Vagina (tissue), 2 donors: ENCODE data around the gene CACNA1C. TPM values are rescaled to one million over a fixed set of nuclear protein-coding genes. Genes with fewer than 3 reads are reported as not detected.

Source experiments
- DNase-seq, 2 donors: peaks; one replicate each; pipeline ENCODE4 v3.0.0-alpha.2; 2017; ENCODE audit errors: extremely low spot score in 2 of 2
- H3K27ac ChIP-seq: fragments of 200-600 bp; sonication (generic); one replicate; pipeline ENCODE4 v1.5.1; 2019
- H3K27me3 ChIP-seq: fragments of 200-600 bp; sonication (generic); one replicate; pipeline ENCODE4 v1.5.1; 2019
- H3K36me3 ChIP-seq, 2 donors: fragments of 200-600 bp; sonication (generic); one replicate each; pipeline ENCODE4 v1.5.1; 2017 to 2019
- H3K4me1 ChIP-seq: fragments of 200-600 bp; sonication (generic); one replicate; pipeline ENCODE4 v1.5.1; 2019
- H3K4me3 ChIP-seq, 2 donors: fragments of 200-600 bp; sonication (generic); 1 replicate in 1 of 2; 2 replicates in 1 of 2; pipeline ENCODE4 v1.5.1; 2016 to 2019
- H3K9me3 ChIP-seq: fragments of 200-600 bp; sonication (generic); one replicate; pipeline ENCODE4 v1.5.1; 2019
- POLR2A ChIP-seq, 2 donors: fragments of 450-650 bp; IDR thresholded peaks; one replicate each; pipeline ENCODE4 v1.6.1; 2017; ENCODE audit warnings: antibody characterized with exemption in 2 of 2, mild to moderate bottlenecking in 2 of 2, moderate library complexity in 2 of 2
- POLR2AphosphoS5 ChIP-seq, 2 donors: sonication (generic); formaldehyde crosslinking; IDR thresholded peaks; one replicate each; pipeline ENCODE4 v1.9.0; 2017; ENCODE audit warnings: antibody characterized with exemption in 2 of 2, mild to moderate bottlenecking in 2 of 2, low read depth in 1 of 2; ENCODE audit not compliant: insufficient read depth in 1 of 2
- intact Hi-C: fragments of 100-400 bp; cut with DNase I; formaldehyde crosslinking; loops from one replicate; pipeline ENCODE4 v1.15.1; 2023
- total RNA-seq: library from RNA; depleted of rRNA; stranded (reverse); fragments of >200 nt; gene quantifications from one replicate; pipeline ENCODE4 v1.2.3, GENCODE V29; 2016
- TF ChIP-seq, protein P1 (sequence below), 3 experiments: fragments of 450-650 bp in 2 of 3; fragments of 200-600 bp in 1 of 3; sonication (generic) in 1 of 3; IDR thresholded peaks; one replicate each; pipeline ENCODE4 v1.5.1; 2017 to 2019; ENCODE audit warnings: antibody characterized with exemption in 3 of 3, mild to moderate bottlenecking in 2 of 3, moderate library complexity in 2 of 3

CACNA1C gene
- total RNA-seq, 1 donor from 2014 or later: 9.8 TPM

DNA sequence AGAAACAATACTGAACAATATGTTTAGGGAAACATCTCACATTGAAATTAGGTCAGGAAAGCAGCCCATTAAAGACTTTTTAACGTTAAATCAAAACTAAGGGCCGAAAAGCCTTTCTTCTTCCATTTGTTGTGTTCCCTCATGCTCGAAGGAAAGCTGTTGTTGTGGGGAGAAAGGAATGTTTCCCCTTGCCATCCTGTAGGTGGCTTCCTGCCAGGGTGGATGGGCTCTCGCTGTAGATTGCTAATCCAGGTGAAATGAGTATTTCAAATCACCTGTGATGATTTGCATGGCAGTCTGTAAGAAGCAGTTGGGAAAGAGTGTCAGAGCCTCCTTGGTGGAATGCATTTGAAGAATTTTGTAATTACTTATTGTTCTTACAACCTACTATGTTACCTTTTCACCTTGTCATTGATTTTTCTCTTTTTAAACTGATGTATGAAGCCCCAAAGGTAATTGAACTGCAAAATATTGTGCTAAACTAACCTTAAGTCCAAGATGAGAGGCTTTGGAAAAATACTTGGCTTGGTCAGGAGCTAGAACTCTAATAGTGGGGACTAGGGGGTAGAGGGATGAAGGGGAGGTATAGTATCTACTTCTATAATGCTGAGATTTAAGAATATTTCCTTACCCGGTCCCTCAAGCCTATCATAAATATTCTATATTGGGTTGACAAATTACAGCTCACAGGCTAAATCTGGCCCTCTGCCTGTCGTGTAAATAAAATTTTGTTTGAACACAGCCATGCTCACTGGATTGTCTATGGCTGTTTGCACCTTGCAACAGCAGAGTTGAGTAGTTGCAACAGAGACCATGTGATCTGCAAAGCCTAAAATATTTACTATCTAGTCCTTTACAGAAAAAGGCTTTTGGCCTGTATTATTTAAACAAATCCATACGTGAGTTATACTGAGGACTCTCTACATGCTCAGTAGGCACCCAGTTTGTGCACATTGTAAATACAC, 40.9 kb upstream of the CACNA1C start:
- DNase-seq: no peak
- no peak overlapping the region for H3K27ac ChIP-seq
- peaks cover 11% of the 10 kb centered on the region for H3K4me1 ChIP-seq
- no peak overlapping the region for H3K4me3 ChIP-seq
- TF ChIP-seq, protein P1, sequence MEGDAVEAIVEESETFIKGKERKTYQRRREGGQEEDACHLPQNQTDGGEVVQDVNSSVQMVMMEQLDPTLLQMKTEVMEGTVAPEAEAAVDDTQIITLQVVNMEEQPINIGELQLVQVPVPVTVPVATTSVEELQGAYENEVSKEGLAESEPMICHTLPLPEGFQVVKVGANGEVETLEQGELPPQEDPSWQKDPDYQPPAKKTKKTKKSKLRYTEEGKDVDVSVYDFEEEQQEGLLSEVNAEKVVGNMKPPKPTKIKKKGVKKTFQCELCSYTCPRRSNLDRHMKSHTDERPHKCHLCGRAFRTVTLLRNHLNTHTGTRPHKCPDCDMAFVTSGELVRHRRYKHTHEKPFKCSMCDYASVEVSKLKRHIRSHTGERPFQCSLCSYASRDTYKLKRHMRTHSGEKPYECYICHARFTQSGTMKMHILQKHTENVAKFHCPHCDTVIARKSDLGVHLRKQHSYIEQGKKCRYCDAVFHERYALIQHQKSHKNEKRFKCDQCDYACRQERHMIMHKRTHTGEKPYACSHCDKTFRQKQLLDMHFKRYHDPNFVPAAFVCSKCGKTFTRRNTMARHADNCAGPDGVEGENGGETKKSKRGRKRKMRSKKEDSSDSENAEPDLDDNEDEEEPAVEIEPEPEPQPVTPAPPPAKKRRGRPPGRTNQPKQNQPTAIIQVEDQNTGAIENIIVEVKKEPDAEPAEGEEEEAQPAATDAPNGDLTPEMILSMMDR (IDR thresholded peaks at IDR 0.05): no peak
- TF ChIP-seq POLR2A (IDR thresholded peaks at IDR 0.05) (no peak), POLR2AphosphoS5 (IDR thresholded peaks at IDR 0.05; ENCODE audit: insufficient read depth in 1 of 2, low read depth in 1 of 2) (no peak)
- no peaks in the 10 kb centered on the region for H3K36me3 ChIP-seq
- intact Hi-C loops: no loop called here
- no peaks in the 10 kb centered on the region for H3K9me3 ChIP-seq
- H3K27me3 ChIP-seq: no peaks in the 10 kb centered on the region

GRCh38 chr12:2013086-2013485, 39.7 kb upstream of the CACNA1C start:
- TF ChIP-seq, protein P1 (IDR thresholded peaks at IDR 0.05): no peak
- TF ChIP-seq POLR2AphosphoS5 (IDR thresholded peaks at IDR 0.05; ENCODE audit: insufficient read depth in 1 of 2, low read depth in 1 of 2) (no peak), POLR2A (IDR thresholded peaks at IDR 0.05) (no peak)
- H3K4me1 ChIP-seq: peaks cover 16% of the 10 kb centered on the region
- intact Hi-C loops: no loop called here

DNA sequence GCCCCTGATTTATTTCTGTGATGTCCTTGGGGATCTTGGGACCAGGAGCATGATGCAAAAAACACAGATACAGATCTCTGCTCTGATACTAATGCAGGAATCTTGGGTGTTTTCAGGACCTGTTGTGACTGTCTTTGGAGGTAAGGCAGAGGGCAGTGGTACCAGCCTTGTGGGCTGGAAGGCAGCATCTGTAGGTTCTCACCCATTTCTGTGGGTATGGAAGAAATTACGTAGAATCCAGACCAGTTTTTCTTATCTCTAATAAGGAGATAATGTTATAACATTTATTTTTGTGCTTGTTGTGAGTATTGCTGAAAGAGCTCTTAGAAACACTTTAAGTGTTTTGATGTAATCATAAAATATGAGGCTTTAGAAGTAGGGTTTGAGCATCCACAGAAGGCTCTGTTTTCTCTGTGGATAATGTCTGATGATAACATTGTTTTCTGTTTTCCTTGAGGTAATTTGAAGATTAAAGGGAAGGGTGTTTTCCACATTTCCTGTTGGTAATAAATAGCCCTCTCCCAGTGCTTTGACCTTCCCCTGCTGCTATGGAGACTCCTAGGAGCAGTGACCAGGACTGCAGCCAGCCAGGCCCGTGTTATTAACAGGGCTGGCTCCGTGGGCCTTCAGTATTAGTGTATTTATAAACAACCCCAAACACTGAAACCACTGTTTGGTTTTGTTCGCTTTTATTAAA, 39.1 kb upstream of the CACNA1C start:
- Histone ChIP-seq H3K36me3 (no peaks in the 10 kb centered on the region), H3K27ac (peak overlapping the region; percentile 18), H3K27me3 (no peaks in the 10 kb centered on the region), H3K4me1 (peaks cover 18% of the 10 kb centered on the region), H3K4me3 (no peak overlapping the region), H3K9me3 (no peaks in the 10 kb centered on the region)
- DNase-seq: no peak
- intact Hi-C loops: no loop called here
- TF ChIP-seq POLR2A (IDR thresholded peaks at IDR 0.05): no peak
- TF ChIP-seq, protein P1 (IDR thresholded peaks at IDR 0.05): peak in 1 of 3 experiments; percentile 5
- TF ChIP-seq POLR2AphosphoS5 (IDR thresholded peaks at IDR 0.05; ENCODE audit: insufficient read depth in 1 of 2, low read depth in 1 of 2): no peak

More at GRCh38 chr12:2013086-2013485, 39.7 kb upstream of the CACNA1C start:
- Histone ChIP-seq H3K4me3 (no peak overlapping the region), H3K9me3 (no peaks in the 10 kb centered on the region), H3K27ac (no peak overlapping the region), H3K27me3 (no peaks in the 10 kb centered on the region), H3K36me3 (no peaks in the 10 kb centered on the region)
- no peak for DNase-seq

- H3K4me3 ChIP-seq: no peak overlapping the region
- peak overlapping the region; percentile 18 for H3K27ac ChIP-seq
- TF ChIP-seq POLR2AphosphoS5 (IDR thresholded peaks at IDR 0.05; ENCODE audit: insufficient read depth in 1 of 2, low read depth in 1 of 2) (no peak), POLR2A (IDR thresholded peaks at IDR 0.05) (no peak)
- TF ChIP-seq, protein P1 (IDR thresholded peaks at IDR 0.05): no peak
- no peaks in the 10 kb centered on the region for H3K9me3 ChIP-seq
- DNase-seq: no peak
- H3K36me3 ChIP-seq: no peaks in the 10 kb centered on the region
- no peaks in the 10 kb centered on the region for H3K27me3 ChIP-seq
- peaks cover 18% of the 10 kb centered on the region for H3K4me1 ChIP-seq
- intact Hi-C loops: no loop called here
Measured at GRCh38 chr12:2014231-2014630, 38.6 kb upstream of the CACNA1C start.
